ENCODE data around the gene LEFTY2.
"Not testable (repeated sequence)": the region's sequence is repeated elsewhere in the genome, so short reads cannot be mapped to it uniquely, and the experiment has no call there.

LEFTY2 gene

DNA sequence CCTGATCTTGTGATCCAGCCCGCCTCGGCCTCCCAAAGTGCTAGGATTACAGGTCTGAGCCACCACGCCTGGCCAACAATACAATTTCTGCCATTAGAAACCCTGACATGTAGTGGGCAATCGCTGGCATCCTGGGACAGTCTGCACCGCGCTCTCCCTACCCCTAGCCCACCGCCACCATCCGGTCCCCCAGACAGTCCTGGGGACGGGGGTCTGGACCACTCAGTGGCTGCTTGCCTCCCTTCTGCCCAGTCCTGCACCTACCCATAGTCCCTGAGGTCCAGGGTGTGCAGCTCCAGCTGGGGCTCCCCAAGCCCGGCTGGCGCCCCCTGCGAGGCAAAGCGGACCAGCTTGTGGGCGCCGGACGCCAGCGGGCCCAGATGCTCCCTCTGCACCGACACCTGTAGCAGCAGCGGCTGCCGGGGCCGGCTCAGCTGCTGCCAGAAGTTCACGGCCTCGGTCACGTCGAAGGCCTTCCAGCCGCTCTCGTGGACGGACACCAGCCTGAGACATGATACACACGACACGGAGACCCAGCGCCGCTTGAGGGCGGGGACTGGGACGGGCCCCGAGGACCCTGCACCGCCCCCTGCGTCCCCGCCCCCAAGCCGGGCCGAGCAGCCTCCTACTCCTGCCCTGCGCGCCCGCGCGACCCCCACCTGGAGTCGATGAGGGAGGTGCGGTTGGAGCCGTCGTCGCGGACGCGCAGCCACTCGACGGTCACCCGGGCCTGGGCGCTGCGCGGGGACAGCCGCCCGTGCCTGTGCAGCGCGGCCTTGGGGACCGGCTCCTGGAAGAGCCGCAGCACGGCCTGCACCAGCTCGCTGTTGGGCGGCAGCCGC lies 1.7 kb downstream of the LEFTY2 start:
- H3K27ac ChIP-seq (ENCODE audit: low read length); H3K4me3 ChIP-seq (ENCODE audit: low read depth in 1 of 2, low read length in 2 of 2); H3K36me3 ChIP-seq (ENCODE audit: control insufficient read depth in 1 of 2, insufficient read depth in 2 of 2, low read length in 2 of 2); H3K9me3 ChIP-seq (ENCODE audit: control insufficient read depth in 1 of 2, low read length in 2 of 2); H3K27me3 ChIP-seq (ENCODE audit: low read depth, low read length): not testable (repeated sequence)
- H3K4me1 ChIP-seq (ENCODE audit: control insufficient read depth in 1 of 2, insufficient read depth in 2 of 2, low read length in 2 of 2) = peaks cover 0 to 17% of the 10 kb centered on the region in 2 donors

DNA sequence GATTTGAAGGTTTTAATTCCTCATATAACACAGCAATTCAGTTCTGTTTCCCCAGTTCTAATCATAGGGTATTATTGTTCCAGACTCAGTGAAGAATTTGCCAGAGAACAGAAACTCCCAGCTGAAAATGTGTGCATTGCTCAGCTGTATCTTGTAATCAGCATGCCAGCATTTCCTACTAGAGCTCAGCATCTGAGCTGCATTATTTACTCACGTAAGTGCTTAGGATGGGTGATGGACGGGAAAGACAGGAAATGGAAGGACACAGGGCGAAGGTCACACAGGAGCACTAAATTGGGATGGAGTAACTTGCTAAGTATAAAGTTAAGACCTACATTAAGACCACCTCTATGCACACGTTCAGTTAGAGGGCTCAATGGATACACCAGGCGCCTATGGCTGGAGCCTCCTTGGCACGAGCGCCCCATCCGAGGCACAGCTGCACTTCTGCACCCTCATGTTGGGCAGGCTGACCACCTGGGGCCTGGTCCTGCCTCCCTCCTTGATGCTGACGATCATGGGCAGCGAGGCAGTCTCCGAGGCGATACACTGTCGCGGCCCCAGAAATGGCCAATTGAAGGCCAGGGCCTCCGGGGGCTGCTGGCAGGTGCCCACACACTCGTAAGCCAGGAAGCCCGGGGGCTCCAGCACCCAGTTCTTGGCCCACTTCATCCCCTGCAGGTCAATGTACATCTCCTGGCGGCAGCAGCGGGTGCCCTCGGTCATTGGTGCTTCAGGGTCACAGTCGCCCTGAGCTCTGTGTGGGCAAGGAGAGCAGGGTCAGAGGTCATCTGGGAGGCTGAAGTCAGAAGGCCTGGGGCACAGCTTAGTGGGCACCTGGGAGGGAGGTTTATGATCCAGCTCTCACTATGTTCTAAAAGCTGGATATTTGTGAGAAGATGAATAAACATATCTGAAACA lies 3.7 kb downstream of the LEFTY2 start:
- Histone ChIP-seq H3K4me3 (ENCODE audit: low read depth in 1 of 2, low read length in 2 of 2) (no peak overlapping the region), H3K4me1 (ENCODE audit: control insufficient read depth in 1 of 2, insufficient read depth in 2 of 2, low read length in 2 of 2) (peaks cover 0 to 17% of the 10 kb centered on the region in 2 donors), H3K27me3 (ENCODE audit: low read depth, low read length) (no peaks in the 10 kb centered on the region), H3K27ac (ENCODE audit: low read length) (no peak overlapping the region), H3K9me3 (ENCODE audit: control insufficient read depth in 1 of 2, low read length in 2 of 2) (no peaks in the 10 kb centered on the region), H3K36me3 (ENCODE audit: control insufficient read depth in 1 of 2, insufficient read depth in 2 of 2, low read length in 2 of 2) (no peaks in the 10 kb centered on the region)

DNA sequence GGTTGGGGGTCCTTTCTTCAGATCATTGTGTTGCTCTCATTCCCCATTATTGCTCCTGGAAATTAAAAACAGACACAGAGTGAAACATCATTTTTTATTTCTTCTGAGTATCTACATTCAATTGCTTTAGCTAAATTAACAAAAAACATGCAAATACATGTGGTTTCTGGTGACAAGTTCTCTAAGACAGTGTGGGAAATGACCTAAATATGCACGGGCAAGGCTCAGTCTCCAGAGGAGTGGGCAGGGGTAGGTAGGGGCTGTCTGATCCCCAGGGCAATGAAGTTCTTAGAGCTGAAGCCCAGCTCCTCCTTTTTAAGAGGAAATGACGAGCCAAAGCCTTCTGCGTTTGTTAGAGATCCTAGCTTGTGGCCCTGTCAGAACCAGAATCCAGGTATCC lies 4.5 kb downstream of the LEFTY2 start:
- H3K4me3 ChIP-seq (ENCODE audit: low read depth in 1 of 2, low read length in 2 of 2) = no peak overlapping the region
- no peaks in the 10 kb centered on the region for H3K9me3 ChIP-seq (ENCODE audit: control insufficient read depth in 1 of 2, low read length in 2 of 2)
- no peaks in the 10 kb centered on the region for H3K27me3 ChIP-seq (ENCODE audit: low read depth, low read length)
- H3K4me1 ChIP-seq (ENCODE audit: control insufficient read depth in 1 of 2, insufficient read depth in 2 of 2, low read length in 2 of 2) = peaks cover 0 to 13% of the 10 kb centered on the region in 2 donors
- H3K36me3 ChIP-seq (ENCODE audit: control insufficient read depth in 1 of 2, insufficient read depth in 2 of 2, low read length in 2 of 2) = no peaks in the 10 kb centered on the region
- H3K27ac ChIP-seq (ENCODE audit: low read length) = no peak overlapping the region

DNA sequence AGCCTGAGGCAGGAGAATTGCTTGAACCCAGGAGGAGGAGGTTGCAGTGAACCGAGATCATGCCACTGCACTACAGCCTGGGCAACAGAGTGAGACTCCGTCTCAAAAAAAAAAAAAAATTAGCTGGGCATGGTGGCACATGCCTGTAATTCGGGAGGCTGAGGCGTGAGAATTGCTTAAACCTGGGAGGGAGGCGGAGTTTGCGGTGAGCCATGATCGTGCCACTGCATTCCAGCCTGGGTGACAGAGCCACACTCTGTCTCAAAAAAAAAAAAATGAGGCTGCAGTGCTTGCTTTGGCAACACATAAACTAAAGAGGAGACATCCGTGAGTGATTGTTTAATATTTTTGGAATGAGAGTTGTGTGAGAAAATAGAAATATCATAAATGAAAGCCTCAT lies 4.9 kb downstream of the LEFTY2 start:
- not testable (repeated sequence) for H3K4me3 ChIP-seq (ENCODE audit: low read depth in 1 of 2, low read length in 2 of 2); H3K27ac ChIP-seq (ENCODE audit: low read length); H3K9me3 ChIP-seq (ENCODE audit: control insufficient read depth in 1 of 2, low read length in 2 of 2); H3K36me3 ChIP-seq (ENCODE audit: control insufficient read depth in 1 of 2, insufficient read depth in 2 of 2, low read length in 2 of 2); H3K4me1 ChIP-seq (ENCODE audit: control insufficient read depth in 1 of 2, insufficient read depth in 2 of 2, low read length in 2 of 2); H3K27me3 ChIP-seq (ENCODE audit: low read depth, low read length)

DNA sequence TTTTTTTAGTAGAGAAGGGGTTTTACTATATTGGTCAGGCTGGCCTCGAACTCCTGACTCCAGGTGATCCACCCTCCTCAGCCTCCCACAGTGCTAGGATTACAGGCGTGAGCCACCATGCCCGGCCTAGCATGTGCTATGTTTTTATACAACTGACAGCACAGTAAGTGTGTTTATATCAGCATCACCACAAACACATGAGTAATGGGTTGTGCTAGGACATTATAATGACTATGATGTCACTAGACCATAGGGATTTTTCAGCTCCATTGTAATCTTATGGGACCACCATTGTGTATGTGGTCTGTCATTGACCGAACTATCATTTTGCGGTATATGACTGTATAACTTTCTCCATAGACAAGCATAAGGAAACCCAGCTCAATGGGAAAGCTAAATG lies 6.3 kb downstream of the LEFTY2 start:
- Histone ChIP-seq H3K9me3 (ENCODE audit: control insufficient read depth in 1 of 2, low read length in 2 of 2) (no peaks in the 10 kb centered on the region), H3K4me1 (ENCODE audit: control insufficient read depth in 1 of 2, insufficient read depth in 2 of 2, low read length in 2 of 2) (no peaks in the 10 kb centered on the region), H3K4me3 (ENCODE audit: low read depth in 1 of 2, low read length in 2 of 2) (no peak overlapping the region), H3K36me3 (ENCODE audit: control insufficient read depth in 1 of 2, insufficient read depth in 2 of 2, low read length in 2 of 2) (no peaks in the 10 kb centered on the region), H3K27me3 (ENCODE audit: low read depth, low read length) (no peaks in the 10 kb centered on the region), H3K27ac (ENCODE audit: low read length) (no peak overlapping the region)

DNA sequence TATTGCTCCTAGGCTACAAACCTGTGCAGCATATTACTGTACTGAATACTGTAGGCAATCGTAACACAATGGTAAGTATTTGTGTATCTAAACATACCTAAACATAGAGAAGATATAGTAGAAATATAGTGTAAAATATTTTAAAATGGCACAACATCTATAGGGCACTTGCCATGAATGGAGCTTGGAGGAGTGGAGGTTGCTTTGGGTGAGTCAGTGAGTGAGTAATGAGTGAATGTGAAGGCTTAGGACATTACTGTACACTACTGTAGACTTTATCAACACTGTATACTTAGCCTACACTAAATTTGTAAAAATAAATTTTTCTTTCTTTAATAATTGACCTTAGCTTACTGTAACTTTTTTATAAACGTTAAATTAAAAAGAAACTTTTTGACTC lies 7.9 kb downstream of the LEFTY2 start:
- Histone ChIP-seq H3K36me3 (ENCODE audit: control insufficient read depth in 1 of 2, insufficient read depth in 2 of 2, low read length in 2 of 2) (no peaks in the 10 kb centered on the region), H3K9me3 (ENCODE audit: control insufficient read depth in 1 of 2, low read length in 2 of 2) (no peaks in the 10 kb centered on the region), H3K27me3 (ENCODE audit: low read depth, low read length) (no peaks in the 10 kb centered on the region), H3K27ac (ENCODE audit: low read length) (no peak overlapping the region), H3K4me3 (ENCODE audit: low read depth in 1 of 2, low read length in 2 of 2) (no peak overlapping the region), H3K4me1 (ENCODE audit: control insufficient read depth in 1 of 2, insufficient read depth in 2 of 2, low read length in 2 of 2) (no peaks in the 10 kb centered on the region)

DNA sequence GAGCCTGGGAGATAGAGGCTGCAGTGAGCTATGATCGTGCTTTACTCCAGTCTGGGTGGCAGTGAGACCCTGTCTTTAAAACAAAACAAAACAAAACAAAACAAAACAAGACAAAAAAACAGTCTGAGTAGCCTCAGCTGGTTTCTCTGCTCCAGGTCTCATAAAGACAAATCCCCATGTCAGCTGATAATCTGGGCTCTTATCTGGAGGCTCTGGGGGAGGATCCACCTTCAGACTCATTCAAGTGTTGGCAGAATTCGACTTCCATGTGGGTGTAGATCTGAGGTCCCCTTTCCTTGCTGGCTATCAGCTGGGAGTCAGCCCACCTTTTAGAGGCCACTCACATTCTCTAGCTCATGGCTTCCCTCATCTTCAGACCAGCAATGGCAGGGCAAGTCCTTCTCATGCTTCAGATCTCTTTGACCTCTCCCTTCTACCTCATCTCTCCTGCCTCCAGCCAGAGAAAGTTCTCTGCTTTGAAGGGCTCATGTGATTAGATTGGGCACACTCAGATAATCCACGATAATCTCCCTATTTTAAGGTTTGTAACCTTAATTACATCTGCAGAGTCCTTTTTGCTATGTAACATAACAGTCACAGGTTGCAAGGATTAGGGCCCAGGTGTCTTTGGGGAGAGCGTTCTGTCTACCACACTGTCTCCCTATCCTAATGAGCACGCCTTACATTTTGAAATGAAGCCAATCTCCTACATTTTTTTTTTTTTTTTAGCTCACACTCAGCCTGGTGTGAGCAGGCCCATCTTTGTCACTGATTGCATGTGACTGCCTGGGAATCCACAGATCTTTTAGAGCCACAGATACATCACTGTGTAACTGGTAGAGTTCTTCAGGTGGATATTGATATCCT lies 9.5 kb downstream of the LEFTY2 start:
- no peaks in the 10 kb centered on the region for H3K9me3 ChIP-seq (ENCODE audit: control insufficient read depth in 1 of 2, low read length in 2 of 2)
- no peaks in the 10 kb centered on the region for H3K4me1 ChIP-seq (ENCODE audit: control insufficient read depth in 1 of 2, insufficient read depth in 2 of 2, low read length in 2 of 2)
- H3K27me3 ChIP-seq (ENCODE audit: low read depth, low read length) = no peaks in the 10 kb centered on the region
- no peak overlapping the region for H3K27ac ChIP-seq (ENCODE audit: low read length)
- no peak overlapping the region for H3K4me3 ChIP-seq (ENCODE audit: low read depth in 1 of 2, low read length in 2 of 2)
- no peaks in the 10 kb centered on the region for H3K36me3 ChIP-seq (ENCODE audit: control insufficient read depth in 1 of 2, insufficient read depth in 2 of 2, low read length in 2 of 2)

DNA sequence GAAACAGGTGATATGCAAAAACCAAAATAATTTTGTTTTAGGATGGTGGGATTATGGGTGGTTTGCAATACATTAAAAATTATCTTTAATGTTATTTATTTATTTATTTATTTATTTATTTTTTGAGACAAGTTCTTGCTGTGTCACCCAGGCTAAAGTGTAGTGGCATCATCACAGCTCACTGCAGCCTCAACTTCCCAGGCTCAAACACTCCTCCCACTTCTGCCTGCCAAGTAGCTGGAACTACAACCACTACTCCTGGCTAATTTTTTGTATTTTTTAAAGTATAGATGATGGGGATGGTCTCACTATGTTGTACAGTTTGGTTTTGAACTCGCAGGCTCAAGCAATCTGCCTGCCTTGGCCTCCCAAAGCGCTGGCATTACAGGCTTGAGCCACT lies 10.5 kb downstream of the LEFTY2 start:
- Histone ChIP-seq H3K4me3 (ENCODE audit: low read depth in 1 of 2, low read length in 2 of 2) (no peak overlapping the region), H3K9me3 (ENCODE audit: control insufficient read depth in 1 of 2, low read length in 2 of 2) (no peaks in the 10 kb centered on the region), H3K36me3 (ENCODE audit: control insufficient read depth in 1 of 2, insufficient read depth in 2 of 2, low read length in 2 of 2) (no peaks in the 10 kb centered on the region), H3K27ac (ENCODE audit: low read length) (no peak overlapping the region), H3K4me1 (ENCODE audit: control insufficient read depth in 1 of 2, insufficient read depth in 2 of 2, low read length in 2 of 2) (no peaks in the 10 kb centered on the region), H3K27me3 (ENCODE audit: low read depth, low read length) (no peaks in the 10 kb centered on the region)

DNA sequence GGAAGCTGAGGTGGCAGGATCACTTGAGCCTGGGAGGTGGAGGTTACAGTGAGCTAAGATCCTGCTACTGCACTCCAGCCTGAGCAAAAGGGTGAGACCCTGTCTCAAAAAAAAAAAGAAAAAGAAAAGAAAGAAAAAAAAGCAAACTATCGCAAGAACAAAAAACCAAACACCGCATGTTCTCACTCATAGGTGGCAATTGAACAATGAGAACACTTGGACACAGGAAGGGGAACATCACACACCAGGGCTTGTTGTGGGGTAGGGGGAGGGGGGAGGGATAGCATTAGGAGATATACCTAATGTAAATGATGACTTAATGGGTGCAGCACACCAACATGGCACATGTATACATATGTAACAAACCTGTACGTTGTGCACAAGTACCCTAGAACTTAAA lies 11.6 kb downstream of the LEFTY2 start:
- H3K4me1 ChIP-seq (ENCODE audit: control insufficient read depth in 1 of 2, insufficient read depth in 2 of 2, low read length in 2 of 2); H3K9me3 ChIP-seq (ENCODE audit: control insufficient read depth in 1 of 2, low read length in 2 of 2); H3K36me3 ChIP-seq (ENCODE audit: control insufficient read depth in 1 of 2, insufficient read depth in 2 of 2, low read length in 2 of 2); H3K27me3 ChIP-seq (ENCODE audit: low read depth, low read length); H3K4me3 ChIP-seq (ENCODE audit: low read depth in 1 of 2, low read length in 2 of 2); H3K27ac ChIP-seq (ENCODE audit: low read length): not testable (repeated sequence)

DNA sequence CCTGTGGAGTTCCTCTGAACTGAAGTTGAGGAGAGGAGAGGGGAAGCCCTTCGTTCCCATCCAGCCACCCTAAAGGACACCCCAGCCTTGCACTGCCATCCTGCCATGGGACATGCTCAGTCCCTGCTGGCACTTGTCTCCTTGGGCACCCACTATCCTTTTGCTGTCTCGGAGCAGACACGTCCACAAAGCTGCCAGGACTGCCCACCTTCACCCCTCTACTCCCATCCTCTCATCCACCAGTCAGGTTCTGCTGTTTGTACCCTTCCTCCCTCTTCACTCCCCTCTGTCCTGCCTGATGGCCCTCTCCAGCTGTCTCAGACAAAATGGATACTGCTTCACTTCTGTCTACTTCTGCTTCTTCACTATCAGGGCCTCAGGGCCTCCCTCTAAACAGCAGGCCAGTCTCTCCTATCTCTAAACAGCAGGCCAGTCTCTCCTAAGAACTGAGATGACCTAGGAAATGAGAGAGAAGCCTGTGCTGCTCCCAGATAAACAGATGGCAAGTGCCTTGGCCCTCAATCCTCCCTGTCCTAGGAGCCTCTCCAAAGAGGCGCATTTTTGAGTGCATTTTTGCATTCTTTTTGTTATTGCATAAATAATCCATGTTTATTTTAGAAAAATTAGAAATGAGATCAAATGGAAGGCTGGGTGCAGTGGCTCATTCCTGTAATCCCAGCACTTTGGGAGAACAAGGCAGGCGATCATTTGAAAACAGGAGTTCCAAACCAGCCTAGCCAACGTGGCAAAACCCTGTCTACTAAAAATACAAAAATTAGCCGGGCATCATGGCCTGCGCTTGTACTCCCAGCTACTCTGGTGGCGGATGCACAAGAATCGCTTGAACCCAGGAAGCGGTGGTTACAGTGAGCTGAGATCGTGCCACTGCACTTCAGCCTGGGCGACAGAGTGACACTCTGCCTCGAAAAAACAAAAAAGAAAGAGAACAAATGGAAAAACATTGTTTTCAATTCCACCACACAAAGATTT lies 12.5 kb downstream of the LEFTY2 start:
- no peaks in the 10 kb centered on the region for H3K27me3 ChIP-seq (ENCODE audit: low read depth, low read length)
- no peak overlapping the region for H3K4me3 ChIP-seq (ENCODE audit: low read depth in 1 of 2, low read length in 2 of 2)
- H3K27ac ChIP-seq (ENCODE audit: low read length) = no peak overlapping the region
- peaks cover 0 to 2% of the 10 kb centered on the region in 2 donors for H3K4me1 ChIP-seq (ENCODE audit: control insufficient read depth in 1 of 2, insufficient read depth in 2 of 2, low read length in 2 of 2)
- H3K9me3 ChIP-seq (ENCODE audit: control insufficient read depth in 1 of 2, low read length in 2 of 2) = no peaks in the 10 kb centered on the region
- H3K36me3 ChIP-seq (ENCODE audit: control insufficient read depth in 1 of 2, insufficient read depth in 2 of 2, low read length in 2 of 2) = no peaks in the 10 kb centered on the region

All from muscle layer of duodenum (tissue), 2 donors.